K562 (cell line): ENCODE data around the gene BANP. TPM values are rescaled to one million over a fixed set of nuclear protein-coding genes. Genes with fewer than 3 reads are reported as not detected.

ENCODE experiments used
- ATAC-seq: fragments of 200-7000 bp; cut with Tn5 transposase; 3 replicates; pipeline ENCODE4 v1.9.1; 2020; ENCODE audit warnings: moderate library complexity
- BruUV-seq: library from RNA; stranded (reverse); fragments of 400-500 nt; replicated peaks from 2 replicates; lab custom pipeline; 2021; lab: Mats Ljungman, UMichigan
- CTCF ChIA-PET: fragments of 300-600 bp; formaldehyde crosslinking; extraction: SDS; loops from one replicate; lab custom pipeline; 2021; ENCODE audit warnings: low intra/inter-chr PET ratio; lab: Yijun Ruan, JAX
- POLR2A ChIA-PET: fragments of 300-600, 350-650 bp; sonication (Branson Sonifier 250); formaldehyde crosslinking; extraction: SDS; loops from one replicate; lab custom pipeline; 2021; ENCODE audit warnings: antibody characterized with exemption, inconsistent platforms; lab: Yijun Ruan, JAX
- DNase-seq, 4 experiments: peaks; one replicate each; pipeline versions ENCODE4 v3.0.0 to v3.0.0-alpha.2; 2011 to 2018; ENCODE audit warnings: low spot score in 3 of 4, mixed read lengths in 3 of 4; ENCODE audit errors: extremely low read depth in 1 of 4
- FAIRE-seq: peaks from 2 replicates; lab custom pipeline; 2011; peaks lifted over from hg19 to GRCh38; lab: Jason Lieb, UNC
- H2AFZ ChIP-seq: 2 replicates; pipeline ENCODE4 v1.6.0; 2011; ENCODE audit warnings: low read depth, low read length, control low read depth, inconsistent platforms
- H3K27ac ChIP-seq: fragments of 200-600 bp; 3 replicates; pipeline ENCODE4 v1.8.0; 2011; ENCODE audit warnings: low read depth, mild to moderate bottlenecking, control low read depth, inconsistent platforms, low read length, moderate library complexity, mixed read lengths; ENCODE audit errors: extremely low read depth
- H3K27me3 ChIP-seq, 2 experiments: fragments of 300-600 bp in 1 of 2; 2 replicates in 1 of 2; 3 replicates in 1 of 2; pipeline versions ENCODE4 v1.6.0 to v1.8.0; 2011; ENCODE audit warnings: inconsistent platforms in 2 of 2, low read length in 2 of 2, mild to moderate bottlenecking in 1 of 2, mixed read lengths in 1 of 2, moderate library complexity in 1 of 2; ENCODE audit not compliant: control insufficient read depth in 2 of 2, insufficient read depth in 2 of 2
- H3K36me3 ChIP-seq: fragments of 300-600 bp; 3 replicates; pipeline ENCODE4 v1.8.0; 2011; ENCODE audit warnings: mild to moderate bottlenecking, low read length, inconsistent platforms; ENCODE audit not compliant: control insufficient read depth, insufficient read depth
- H3K4me1 ChIP-seq, 2 experiments: fragments of 200-600 bp in 1 of 2; replicated peaks in 1 of 2; 2 replicates in 1 of 2; 3 replicates in 1 of 2; pipeline versions ENCODE4 v1.5.1 to v1.8.0; 2011; ENCODE audit warnings: inconsistent platforms in 2 of 2, low read length in 2 of 2, mild to moderate bottlenecking in 1 of 2, mixed read lengths in 1 of 2, moderate library complexity in 1 of 2; ENCODE audit not compliant: control insufficient read depth in 2 of 2, insufficient read depth in 2 of 2
- H3K4me2 ChIP-seq: 2 replicates; pipeline ENCODE4 v1.6.1; 2011; ENCODE audit warnings: low read length, control low read depth, inconsistent platforms, mixed read lengths; ENCODE audit not compliant: insufficient read depth
- H3K4me3 ChIP-seq: fragments of 200-600 bp; sonication (generic), shearing (Covaris generic); 2 replicates; pipeline ENCODE4 v1.5.1; 2016; ENCODE audit warnings: control low read depth, inconsistent platforms
- H3K79me2 ChIP-seq: fragments of 200-600 bp; 3 replicates; pipeline ENCODE4 v1.8.0; 2011; ENCODE audit warnings: low read length, inconsistent platforms; ENCODE audit not compliant: control insufficient read depth, insufficient read depth
- H3K9ac ChIP-seq, 2 experiments: 2 replicates each; pipeline versions ENCODE4 v1.6.0 to v1.6.1; 2011; ENCODE audit warnings: low read depth in 2 of 2, low read length in 2 of 2, control low read depth in 1 of 2, inconsistent platforms in 1 of 2, mild to moderate bottlenecking in 1 of 2, mixed read lengths in 1 of 2; ENCODE audit not compliant: insufficient read depth in 1 of 2
- H3K9me1 ChIP-seq: one replicate; pipeline ENCODE4 v1.6.0; 2011; ENCODE audit warnings: inconsistent platforms, mild to moderate bottlenecking, low read length, moderate library complexity; ENCODE audit not compliant: control insufficient read depth, insufficient read depth
- H3K9me3 ChIP-seq: replicated peaks from 2 replicates; pipeline ENCODE4 v1.5.1; 2011; ENCODE audit warnings: low read depth, low read length, inconsistent platforms; ENCODE audit not compliant: control insufficient read depth, insufficient read depth
- H4K20me1 ChIP-seq: replicated peaks from 2 replicates; pipeline ENCODE4 v1.6.1; 2011; ENCODE audit warnings: low read length, inconsistent platforms, mixed read lengths; ENCODE audit not compliant: control insufficient read depth, insufficient read depth
- CCNT2 ChIP-seq: IDR thresholded peaks from 2 replicates; pipeline ENCODE4 v1.6.1; 2011; ENCODE audit warnings: borderline replicate concordance, low read depth, mild to moderate bottlenecking, moderate library complexity, mixed read lengths, low read length; ENCODE audit not compliant: insufficient read length; ENCODE audit errors: extremely low read depth
- HBP1 ChIP-seq: fragments of 450-650 bp; formaldehyde crosslinking; IDR thresholded peaks from 2 replicates; pipeline ENCODE4 v1.4.0; 2022; ENCODE audit warnings: missing genetic modification characterization
- HOMEZ ChIP-seq: fragments of 250-450 bp; sonication (Bioruptor Pico); IDR thresholded peaks from 2 replicates; pipeline ENCODE4 v1.4.0; 2020; ENCODE audit warnings: mild to moderate bottlenecking, moderate library complexity
- KLF1 ChIP-seq: fragments of 450-650 bp; IDR thresholded peaks from 2 replicates; pipeline ENCODE4 v1.6.1; 2016; ENCODE audit warnings: missing genetic modification characterization, missing compliant biosample characterization
- MAFF ChIP-seq: IDR thresholded peaks from 2 replicates; pipeline ENCODE4 v1.6.1; 2012; ENCODE audit warnings: low read length, improper control_type of control experiment
- NR1H2 ChIP-seq: sonication (generic); formaldehyde crosslinking; IDR thresholded peaks from 2 replicates; pipeline ENCODE4 v1.4.0; 2020; ENCODE audit warnings: mild to moderate bottlenecking, missing genetic modification reagents
- SNIP1 ChIP-seq: fragments of 450-650 bp; IDR thresholded peaks from 2 replicates; pipeline ENCODE4 v1.7.1; 2017; ENCODE audit warnings: low read depth, mild to moderate bottlenecking
- THRB ChIP-seq: fragments of 450-650 bp; formaldehyde crosslinking; conservative IDR thresholded peaks from 2 replicates; pipeline ENCODE4 v1.4.0; 2022; ENCODE audit warnings: mild to moderate bottlenecking, missing genetic modification characterization
- TRIM28 ChIP-seq: fragments of 450-650 bp; IDR thresholded peaks from 2 replicates; pipeline ENCODE4 v1.6.1; 2017
- ZBTB5 ChIP-seq: fragments of 450-650 bp; IDR thresholded peaks from 2 replicates; pipeline ENCODE4 v1.6.1; 2017; ENCODE audit warnings: antibody characterized with exemption
- ZC3H4 ChIP-seq: sonication (generic); formaldehyde crosslinking; IDR thresholded peaks from 2 replicates; pipeline ENCODE4 v1.9.0; 2021; ENCODE audit warnings: missing genetic modification reagents, borderline replicate concordance
- ZNF583 ChIP-seq: fragments of 250-450 bp; sonication (Bioruptor Pico); IDR thresholded peaks from 2 replicates; pipeline ENCODE4 v1.4.0; 2020
- ZSCAN29 ChIP-seq: fragments of 450-650 bp; IDR thresholded peaks from 2 replicates; pipeline ENCODE4 v1.6.1; 2017
- WGBS: fragments of 100-300 bp; shearing (Covaris generic); methylation state at CpG from one replicate; pipeline ENCODE4 v1.1.6; 2016; ENCODE audit warnings: low coverage, mixed read lengths; ENCODE audit not compliant: insufficient coverage; ENCODE audit errors: missing lambda C conversion rate; 5-methylcytosine and 5-hydroxymethylcytosine counted together
- in situ Hi-C: fragments of 300-500 bp; cut with MboI; formaldehyde crosslinking; loops from 4 replicates; pipeline ENCODE4 v1.15.0; 2018; ENCODE audit warnings: inconsistent platforms, mixed read lengths
- intact Hi-C: fragments of 100-400 bp; cut with micrococcal nuclease; formaldehyde crosslinking; loops from 2 replicates; pipeline ENCODE4 v1.14.2; 2022
- polyA plus RNA-seq, 8 experiments: library from polyadenylated mRNA; depleted of rRNA in 4 of 8; stranded (reverse) in 5 of 8; unstranded in 3 of 8; fragments of >200 nt; fragmentation: Nextera tagmentation in 2 of 8; fragmentation: Illumina TruSeq in 1 of 8; extraction: Ambion mirVana in 2 of 8; extraction: Trizol in 1 of 8; gene quantifications; 2 replicates each; pipeline versions ENCODE4 v1.2.1 to v1.2.3, GENCODE V29; 2011 to 2014; ENCODE audit warnings: inconsistent platforms in 1 of 8, missing spikeins in 1 of 8
- total RNA-seq, 7 experiments: library from RNA; depleted of rRNA in 6 of 7; stranded (reverse); fragments of >200 nt in 6 of 7; fragmentation: Illumina TruSeq in 2 of 7; extraction: Trizol in 2 of 7; gene quantifications; 2 replicates each; pipeline versions ENCODE4 v1.2.1 to v1.2.3, GENCODE V29; 2011 to 2021; ENCODE audit warnings: low replicate concordance in 1 of 7

Gene BANP
- total and polyA plus RNA-seq, 9 of the 15 experiments (the other 6 are each of a cell fraction or from before 2014, with no cell fraction given) = 4.6 to 22.1 (median 15.6) TPM

GRCh38 chr16:88052661-88053060, 101.4 kb downstream of the BANP start:
- POLR2A ChIA-PET = no interaction called here
- H3K9ac ChIP-seq = no peak overlapping the region
- TF ChIP-seq KLF1 (tag) (no peak), CCNT2 (no peak), THRB (CRISPR knock-in tag) (no peak), ZBTB5 (0 out of 2 replicates have a peak, but pooled peaks have one; percentile 13), HBP1 (peak; percentile 60; the same call in 1 of the 2 replicates), TRIM28 (no peak), ZNF583 (CRISPR knock-in tag) (no peak), HOMEZ (no peak), SNIP1 (no peak), MAFF (no peak), ZC3H4 (CRISPR knock-in tag) (no peak), ZSCAN29 (no peak), NR1H2 (CRISPR knock-in tag) (no peak)
- TF ChIP-seq, all 486 proteins: peak for 2
- CTCF ChIA-PET = interaction anchor here (0.6 kb wide), 1 partner anchor 26 kb away, joined by 3 read pairs; no protein-coding TSS in a partner anchor
- no peak overlapping the region for H3K27ac ChIP-seq
- H2AFZ ChIP-seq = no peak overlapping the region
- WGBS = 70% methylated on average over 2 of the region's 2 CpGs
- FAIRE-seq (no peak), DNase-seq (no peak), ATAC-seq (no peak)
- no peak overlapping the region for H3K4me3 ChIP-seq
- H3K9me3 ChIP-seq = peaks cover 4% of the 10 kb centered on the region; the same call in 1 of the 2 replicates
- in situ Hi-C loops = no loop called here
- intact Hi-C loops = no loop called here
- no peaks in the 10 kb centered on the region for H3K4me1 ChIP-seq
- peaks cover 15% of the 10 kb centered on the region; the same call in 2 of the 3 replicates for H3K36me3 ChIP-seq
- no peaks in the 10 kb centered on the region for H3K79me2 ChIP-seq
- H3K27me3 ChIP-seq = no peaks in the 10 kb centered on the region
- no TSS peak for BruUV-seq
- H3K9me1 ChIP-seq = no peaks in the 10 kb centered on the region
- no peaks in the 10 kb centered on the region for H4K20me1 ChIP-seq
- no peak overlapping the region for H3K4me2 ChIP-seq
